ENCODE data around the gene PRKCZ. TPM values are rescaled to one million over a fixed set of nuclear protein-coding genes. Genes with fewer than 3 reads are reported as not detected.

The PRKCZ gene
- total RNA-seq, 2 experiments from 2014 or later: 8.0 to 10.0 TPM

GRCh38 chr1:2001773-2002411 lies 48.3 kb upstream of the PRKCZ start:
- Histone ChIP-seq H3K27ac (ENCODE audit: low read depth, low read length, poor library complexity, severe bottlenecking) (no peak overlapping the region), H3K9me3 (ENCODE audit: low read length) (no peaks in the 10 kb centered on the region), H3K79me2 (ENCODE audit: insufficient read depth, low read depth, low read length) (no peaks in the 10 kb centered on the region), H3K4me2 (ENCODE audit: low read length) (no peak overlapping the region), H4K20me1 (ENCODE audit: insufficient read depth, low read length) (no peaks in the 10 kb centered on the region), H3K4me3 (ENCODE audit: low read depth, low read length, poor library complexity, severe bottlenecking) (no peak overlapping the region), H3K9me2 (ENCODE audit: insufficient read depth, low read length) (no peaks in the 10 kb centered on the region), H3K36me3 (ENCODE audit: insufficient read depth, low read length) (no peaks in the 10 kb centered on the region), H3K4me1 (ENCODE audit: insufficient read depth, low read length, poor library complexity, severe bottlenecking) (no peaks in the 10 kb centered on the region), H2AFZ (ENCODE audit: low read length) (no peak overlapping the region)
- CTCF ChIA-PET (ENCODE audit: unreplicated experiment): no interaction called here
- no peak for DNase-seq (ENCODE audit: low spot score)
- no peak for TF ChIP-seq EZH2phosphoT487 (IDR thresholded peaks at IDR 0.05; ENCODE audit: borderline replicate concordance, low read depth, low read length)
- TF ChIP-seq, protein P1, sequence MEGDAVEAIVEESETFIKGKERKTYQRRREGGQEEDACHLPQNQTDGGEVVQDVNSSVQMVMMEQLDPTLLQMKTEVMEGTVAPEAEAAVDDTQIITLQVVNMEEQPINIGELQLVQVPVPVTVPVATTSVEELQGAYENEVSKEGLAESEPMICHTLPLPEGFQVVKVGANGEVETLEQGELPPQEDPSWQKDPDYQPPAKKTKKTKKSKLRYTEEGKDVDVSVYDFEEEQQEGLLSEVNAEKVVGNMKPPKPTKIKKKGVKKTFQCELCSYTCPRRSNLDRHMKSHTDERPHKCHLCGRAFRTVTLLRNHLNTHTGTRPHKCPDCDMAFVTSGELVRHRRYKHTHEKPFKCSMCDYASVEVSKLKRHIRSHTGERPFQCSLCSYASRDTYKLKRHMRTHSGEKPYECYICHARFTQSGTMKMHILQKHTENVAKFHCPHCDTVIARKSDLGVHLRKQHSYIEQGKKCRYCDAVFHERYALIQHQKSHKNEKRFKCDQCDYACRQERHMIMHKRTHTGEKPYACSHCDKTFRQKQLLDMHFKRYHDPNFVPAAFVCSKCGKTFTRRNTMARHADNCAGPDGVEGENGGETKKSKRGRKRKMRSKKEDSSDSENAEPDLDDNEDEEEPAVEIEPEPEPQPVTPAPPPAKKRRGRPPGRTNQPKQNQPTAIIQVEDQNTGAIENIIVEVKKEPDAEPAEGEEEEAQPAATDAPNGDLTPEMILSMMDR (conservative IDR thresholded peaks at IDR 0.05; ENCODE audit: low read length): no peak
- BruUV-seq (replicated peaks): no TSS peak
- intact Hi-C loops (cut with micrococcal nuclease; ENCODE audit: unreplicated experiment): no loop called here
- POLR2A ChIA-PET: no interaction called here

- Histone ChIP-seq H3K4me1 (ENCODE audit: insufficient read depth, low read length, poor library complexity, severe bottlenecking) (no peaks in the 10 kb centered on the region), H3K4me2 (ENCODE audit: low read length) (no peak within 1 kb of the TSS), H3K9me3 (ENCODE audit: low read length) (no peaks in the 10 kb centered on the region), H3K4me3 (ENCODE audit: low read depth, low read length, poor library complexity, severe bottlenecking) (no peak within 1 kb of the TSS), H4K20me1 (ENCODE audit: insufficient read depth, low read length) (no peaks in the 10 kb centered on the region), H3K36me3 (ENCODE audit: insufficient read depth, low read length) (no peaks in the 10 kb centered on the region), H3K9me2 (ENCODE audit: insufficient read depth, low read length) (no peaks in the 10 kb centered on the region), H3K79me2 (ENCODE audit: insufficient read depth, low read depth, low read length) (no peaks in the 10 kb centered on the region), H2AFZ (ENCODE audit: low read length) (no peak within 1 kb of the TSS), H3K27ac (ENCODE audit: low read depth, low read length, poor library complexity, severe bottlenecking) (no peak within 1 kb of the TSS)
- DNase-seq (ENCODE audit: low spot score): no peak
- intact Hi-C loops (cut with micrococcal nuclease; ENCODE audit: unreplicated experiment): no loop called here
- no TSS peak for BruUV-seq (replicated peaks)
- TF ChIP-seq EZH2phosphoT487 (IDR thresholded peaks at IDR 0.05; ENCODE audit: borderline replicate concordance, low read depth, low read length): no peak
- TF ChIP-seq, protein P1 (conservative IDR thresholded peaks at IDR 0.05; ENCODE audit: low read length): no peak
- ChIA-PET CTCF (ENCODE audit: unreplicated experiment) (no interaction called here), POLR2A (interaction anchor here (0.7 kb wide), 1 partner anchor 16 kb away, joined by 6 read pairs; no protein-coding TSS in a partner anchor)
Measured at GRCh38 chr1:2003541-2004131, 46.6 kb upstream of the PRKCZ start, which contains the start of gene CFAP74. CFAP74 (minus strand) TSS chr1:2003786; CDS start chr1:1990956, 12,830 bp downstream.

GRCh38 chr1:2004856-2005255 lies 45.4 kb upstream of the PRKCZ start:
- no peak overlapping the region for H2AFZ ChIP-seq (ENCODE audit: low read length)
- H3K9me2 ChIP-seq (ENCODE audit: insufficient read depth, low read length): no peaks in the 10 kb centered on the region
- ChIA-PET POLR2A (no interaction called here), CTCF (ENCODE audit: unreplicated experiment) (no interaction called here)
- H3K36me3 ChIP-seq (ENCODE audit: insufficient read depth, low read length): no peaks in the 10 kb centered on the region
- intact Hi-C loops (cut with micrococcal nuclease; ENCODE audit: unreplicated experiment): no loop called here
- BruUV-seq (replicated peaks): no TSS peak
- no peak overlapping the region for H3K4me2 ChIP-seq (ENCODE audit: low read length)
- no peak overlapping the region for H3K4me3 ChIP-seq (ENCODE audit: low read depth, low read length, poor library complexity, severe bottlenecking)
- H3K9me3 ChIP-seq (ENCODE audit: low read length): no peaks in the 10 kb centered on the region
- no peak for DNase-seq (ENCODE audit: low spot score)
- no peak overlapping the region for H3K27ac ChIP-seq (ENCODE audit: low read depth, low read length, poor library complexity, severe bottlenecking)
- no peaks in the 10 kb centered on the region for H3K4me1 ChIP-seq (ENCODE audit: insufficient read depth, low read length, poor library complexity, severe bottlenecking)
- no peak for TF ChIP-seq EZH2phosphoT487 (IDR thresholded peaks at IDR 0.05; ENCODE audit: borderline replicate concordance, low read depth, low read length)
- TF ChIP-seq, protein P1 (conservative IDR thresholded peaks at IDR 0.05; ENCODE audit: low read length): no peak
- H3K79me2 ChIP-seq (ENCODE audit: insufficient read depth, low read depth, low read length): no peaks in the 10 kb centered on the region
- no peaks in the 10 kb centered on the region for H4K20me1 ChIP-seq (ENCODE audit: insufficient read depth, low read length)
